ENCODE data around the gene UBXN11.

Gene UBXN11

GRCh38 chr1:26349877-26350244, 43.4 kb upstream of the UBXN11 start:
- TF ChIP-seq EZH2phosphoT487 (conservative IDR thresholded peaks at IDR 0.05; ENCODE audit: low read length): no peak
- TF ChIP-seq CTCF (IDR thresholded peaks at IDR 0.05; ENCODE audit: insufficient read depth, low read length, poor library complexity, severe bottlenecking): no peak
- Histone ChIP-seq H3K36me3 (ENCODE audit: low read length) (no peaks in the 10 kb centered on the region), H3K9me2 (replicated peaks; ENCODE audit: insufficient read depth, low read length) (no peaks in the 10 kb centered on the region), H2AFZ (ENCODE audit: low read depth, low read length, severe bottlenecking) (no peak overlapping the region), H3K27me3 (ENCODE audit: low read length) (no peaks in the 10 kb centered on the region), H3K27ac (ENCODE audit: low read depth, low read length) (no peak overlapping the region), H3K4me2 (ENCODE audit: low read depth, low read length, poor library complexity, severe bottlenecking) (no peak overlapping the region), H3K9me3 (ENCODE audit: insufficient read depth, low read length) (no peaks in the 10 kb centered on the region), H3K79me2 (ENCODE audit: insufficient read depth, low read length) (no peaks in the 10 kb centered on the region), H4K20me1 (ENCODE audit: low read depth, low read length) (no peaks in the 10 kb centered on the region), H3K4me3 (ENCODE audit: insufficient read depth, low read length, poor library complexity, severe bottlenecking) (no peak overlapping the region), H3K9ac (ENCODE audit: low read length) (no peak overlapping the region), H3F3A (ENCODE audit: insufficient read depth) (no peaks in the 10 kb centered on the region)

GRCh38 chr1:26349188-26349876, 42.9 kb upstream of the UBXN11 start:
- H3K79me2 ChIP-seq (ENCODE audit: insufficient read depth, low read length): no peaks in the 10 kb centered on the region
- no peaks in the 10 kb centered on the region for H3K9me3 ChIP-seq (ENCODE audit: insufficient read depth, low read length)
- H3K36me3 ChIP-seq (ENCODE audit: low read length): no peaks in the 10 kb centered on the region
- TF ChIP-seq CTCF (IDR thresholded peaks at IDR 0.05; ENCODE audit: insufficient read depth, low read length, poor library complexity, severe bottlenecking): no peak
- no peak for TF ChIP-seq EZH2phosphoT487 (conservative IDR thresholded peaks at IDR 0.05; ENCODE audit: low read length)
- H2AFZ ChIP-seq (ENCODE audit: low read depth, low read length, severe bottlenecking): no peak overlapping the region
- H3K27ac ChIP-seq (ENCODE audit: low read depth, low read length): no peak overlapping the region
- H3K4me2 ChIP-seq (ENCODE audit: low read depth, low read length, poor library complexity, severe bottlenecking): no peak overlapping the region
- no peak overlapping the region for H3K4me3 ChIP-seq (ENCODE audit: insufficient read depth, low read length, poor library complexity, severe bottlenecking)
- no peaks in the 10 kb centered on the region for H3F3A ChIP-seq (ENCODE audit: insufficient read depth)
- H3K9me2 ChIP-seq (replicated peaks; ENCODE audit: insufficient read depth, low read length): no peaks in the 10 kb centered on the region
- H3K9ac ChIP-seq (ENCODE audit: low read length): no peak overlapping the region
- no peaks in the 10 kb centered on the region for H4K20me1 ChIP-seq (ENCODE audit: low read depth, low read length)
- no peaks in the 10 kb centered on the region for H3K27me3 ChIP-seq (ENCODE audit: low read length)

DNA sequence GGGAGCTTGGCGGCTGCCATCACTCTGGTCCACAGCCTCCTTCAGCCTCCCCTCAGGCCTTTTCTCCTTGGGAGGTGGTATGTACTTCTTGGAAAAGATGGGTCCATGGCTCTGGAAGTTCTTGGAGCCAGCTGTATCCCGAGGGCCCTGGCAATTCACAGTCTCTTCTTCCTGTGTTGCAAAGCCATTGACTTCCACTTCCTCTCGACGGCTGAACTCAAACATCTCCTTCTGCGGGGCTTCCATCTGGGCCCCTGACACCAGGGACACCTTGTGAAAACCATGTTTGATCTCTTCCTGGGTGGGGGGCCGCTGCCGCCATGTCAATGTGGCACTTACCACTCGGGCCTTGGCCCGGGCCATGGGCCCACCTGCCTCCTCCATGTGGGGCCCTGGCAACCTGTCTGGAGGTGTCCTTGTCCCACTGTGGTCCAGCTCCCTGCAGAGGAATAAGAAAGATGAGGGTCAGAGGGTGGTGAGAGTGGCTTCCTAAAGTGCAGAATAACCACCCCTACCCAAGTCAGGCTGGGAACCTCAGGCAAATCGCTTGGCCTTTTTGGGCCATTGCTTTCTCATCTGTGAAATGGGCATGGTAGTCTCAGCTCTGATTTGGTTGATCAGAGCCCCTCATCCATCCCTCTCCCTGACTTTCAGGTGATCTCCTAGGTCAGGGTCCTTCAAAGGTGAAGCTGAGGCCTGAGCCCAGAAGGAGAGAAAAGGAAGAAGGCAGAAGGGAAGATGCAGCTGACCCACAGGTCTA, 40.0 kb upstream of the UBXN11 start:
- Histone ChIP-seq H3K79me2 (ENCODE audit: insufficient read depth, low read length) (no peaks in the 10 kb centered on the region), H3K36me3 (ENCODE audit: low read length) (no peaks in the 10 kb centered on the region), H2AFZ (ENCODE audit: low read depth, low read length, severe bottlenecking) (no peak overlapping the region), H3K4me3 (ENCODE audit: insufficient read depth, low read length, poor library complexity, severe bottlenecking) (no peak overlapping the region), H3K9me3 (ENCODE audit: insufficient read depth, low read length) (no peaks in the 10 kb centered on the region), H4K20me1 (ENCODE audit: low read depth, low read length) (no peaks in the 10 kb centered on the region), H3K4me2 (ENCODE audit: low read depth, low read length, poor library complexity, severe bottlenecking) (no peak overlapping the region), H3F3A (ENCODE audit: insufficient read depth) (no peaks in the 10 kb centered on the region), H3K27ac (ENCODE audit: low read depth, low read length) (no peak overlapping the region), H3K9me2 (replicated peaks; ENCODE audit: insufficient read depth, low read length) (no peaks in the 10 kb centered on the region), H3K9ac (ENCODE audit: low read length) (no peak overlapping the region), H3K27me3 (ENCODE audit: low read length) (no peaks in the 10 kb centered on the region)
- no peak for TF ChIP-seq CTCF (IDR thresholded peaks at IDR 0.05; ENCODE audit: insufficient read depth, low read length, poor library complexity, severe bottlenecking)
- TF ChIP-seq EZH2phosphoT487 (conservative IDR thresholded peaks at IDR 0.05; ENCODE audit: low read length): no peak
